K562 (cell line): Measurements from ENCODE around the gene NFYC. TPM values are rescaled to one million over a fixed set of nuclear protein-coding genes. Genes with fewer than 3 reads are reported as not detected.
A peak's percentile ranks its signal among the peaks of the same experiment; 100 is the strongest.

Source experiments
- CBFB ChIP-seq: sonication (generic); formaldehyde crosslinking; IDR thresholded peaks from 2 replicates; pipeline ENCODE4 v1.4.0; 2020; ENCODE audit warnings: mild to moderate bottlenecking, missing genetic modification reagents
- FOXJ3 ChIP-seq: sonication (generic); formaldehyde crosslinking; IDR thresholded peaks from 2 replicates; pipeline ENCODE4 v1.4.0; 2020; ENCODE audit warnings: mild to moderate bottlenecking, missing genetic modification reagents
- IFI16 ChIP-seq: fragments of 250-450 bp; sonication (Bioruptor Pico); IDR thresholded peaks from 2 replicates; pipeline ENCODE4 v2.1.2; 2022; ENCODE audit warnings: mild to moderate bottlenecking, inconsistent platforms
- IRF2 ChIP-seq: sonication (generic); formaldehyde crosslinking; IDR thresholded peaks from 2 replicates; pipeline ENCODE4 v1.8.1; 2022; ENCODE audit warnings: mild to moderate bottlenecking, missing genetic modification reagents
- MAFG ChIP-seq: fragments of 450-650 bp; conservative IDR thresholded peaks from 2 replicates; pipeline ENCODE4 v1.6.1; 2016; ENCODE audit warnings: missing genetic modification characterization, missing compliant biosample characterization
- MCM7 ChIP-seq, 2 experiments: fragments of 450-650 bp; IDR thresholded peaks; 2 replicates each; pipeline ENCODE4 v1.6.1; 2016 to 2018
- MYBL2 ChIP-seq, 2 experiments: fragments of 450-650 bp in 1 of 2; sonication (generic) in 1 of 2; formaldehyde crosslinking in 1 of 2; IDR thresholded peaks; 2 replicates each; pipeline versions ENCODE4 v1.6.1 to v1.8.1; 2017 to 2022; ENCODE audit warnings: borderline replicate concordance in 1 of 2, inconsistent platforms in 1 of 2, low read depth in 1 of 2, mild to moderate bottlenecking in 1 of 2, missing genetic modification reagents in 1 of 2, moderate library complexity in 1 of 2
- PRPF4 ChIP-seq: fragments of 200-400 bp; formaldehyde crosslinking; IDR thresholded peaks from one replicate; pipeline ENCODE4 v1.6.1; 2017; ENCODE audit warnings: low read length, low read depth, mild to moderate bottlenecking; ENCODE audit not compliant: insufficient read depth, poor library complexity, severe bottlenecking
- XRCC3 ChIP-seq: fragments of 450-650 bp; IDR thresholded peaks from 2 replicates; pipeline ENCODE4 v1.6.1; 2017; ENCODE audit warnings: mild to moderate bottlenecking, moderate library complexity
- ZBTB17 ChIP-seq: fragments of 450-650 bp; formaldehyde crosslinking; IDR thresholded peaks from 2 replicates; pipeline ENCODE4 v1.4.0; 2020; ENCODE audit warnings: mild to moderate bottlenecking
- ZNF124 ChIP-seq: sonication (generic); formaldehyde crosslinking; IDR thresholded peaks from 2 replicates; pipeline ENCODE4 v1.8.1; 2022; ENCODE audit warnings: missing genetic modification reagents
- ZNF232 ChIP-seq: sonication (generic); formaldehyde crosslinking; IDR thresholded peaks from 2 replicates; pipeline ENCODE4 v1.8.0; 2022; ENCODE audit warnings: mild to moderate bottlenecking, missing genetic modification reagents
- ZNF57 ChIP-seq: fragments of 450-650 bp; formaldehyde crosslinking; IDR thresholded peaks from 2 replicates; pipeline ENCODE4 v1.4.0; 2020; ENCODE audit warnings: mild to moderate bottlenecking, moderate library complexity
- polyA plus RNA-seq, 8 experiments: library from polyadenylated mRNA; depleted of rRNA in 4 of 8; stranded (reverse) in 5 of 8; unstranded in 3 of 8; fragments of >200 nt; fragmentation: Nextera tagmentation in 2 of 8; fragmentation: Illumina TruSeq in 1 of 8; extraction: Ambion mirVana in 2 of 8; extraction: Trizol in 1 of 8; gene quantifications; 2 replicates each; pipeline versions ENCODE4 v1.2.1 to v1.2.3, GENCODE V29; 2011 to 2014; ENCODE audit warnings: inconsistent platforms in 1 of 8, missing spikeins in 1 of 8
- total RNA-seq, 7 experiments: library from RNA; depleted of rRNA in 6 of 7; stranded (reverse); fragments of >200 nt in 6 of 7; fragmentation: Illumina TruSeq in 2 of 7; extraction: Trizol in 2 of 7; gene quantifications; 2 replicates each; pipeline versions ENCODE4 v1.2.1 to v1.2.3, GENCODE V29; 2011 to 2021; ENCODE audit warnings: low replicate concordance in 1 of 7
- TF ChIP-seq, protein P1 (sequence below): fragments of 450-650 bp; IDR thresholded peaks from 2 replicates; pipeline ENCODE4 v1.7.0; 2016; ENCODE audit warnings: borderline replicate concordance
- TF ChIP-seq, protein P2 (sequence below): fragments of 450-650 bp; IDR thresholded peaks from 2 replicates; pipeline ENCODE4 v1.6.1; 2016; ENCODE audit warnings: antibody characterized with exemption

Gene NFYC
- total and polyA plus RNA-seq, 9 of the 15 experiments (the other 6 are each of a cell fraction or from before 2014, with no cell fraction given): 4.8 to 59.8 (median 41.1) TPM

DNA sequence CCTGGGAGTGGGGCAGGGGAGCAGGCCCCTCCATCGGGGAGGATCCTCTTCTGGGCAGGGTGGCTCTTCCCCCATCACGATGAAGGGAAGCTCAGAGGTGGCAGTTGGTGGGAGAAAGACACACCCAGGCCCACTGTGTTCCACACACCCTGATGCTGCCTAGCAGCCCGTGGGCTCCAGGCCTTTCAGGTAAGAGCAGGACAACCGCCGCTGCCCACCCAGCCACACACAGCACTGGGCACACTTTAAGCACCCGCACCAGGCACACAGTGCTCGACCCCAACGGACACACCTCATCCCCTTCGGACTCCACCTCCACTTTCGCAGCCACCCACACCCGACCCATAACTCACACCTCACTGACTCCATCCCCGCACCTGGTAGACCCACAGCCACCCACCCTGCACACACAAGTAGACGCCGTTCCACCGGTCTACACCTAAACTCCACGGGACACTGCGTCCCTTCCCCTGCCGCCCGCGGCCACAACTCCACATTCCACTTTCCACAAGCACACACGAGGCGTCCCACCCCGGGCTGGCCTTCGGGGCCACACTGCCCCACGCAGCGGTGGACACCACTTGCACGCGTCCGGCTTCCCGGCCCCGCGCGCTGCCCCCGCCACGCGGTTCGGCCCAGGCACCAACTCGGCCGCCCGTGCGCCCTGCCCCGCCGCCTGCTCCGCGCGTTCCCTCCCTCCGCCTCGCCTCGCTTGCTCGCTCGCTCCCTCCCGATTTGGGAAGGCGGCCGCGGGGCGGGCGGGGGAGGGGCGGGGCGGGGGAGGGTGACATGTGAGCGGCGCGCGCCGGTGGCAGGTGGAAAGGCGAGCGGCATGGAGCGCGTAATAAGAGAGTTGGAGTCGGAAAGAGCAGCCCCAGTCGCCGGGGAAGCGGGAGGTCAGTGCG, 91.7 kb downstream of the NFYC start, which contains the start of gene KCNQ4 (continued):
- TF ChIP-seq ZBTB17 (CRISPR knock-in tag) (0 out of 2 replicates have a peak, but pooled peaks have one; percentile 29), ZNF124 (CRISPR knock-in tag) (0 out of 2 replicates have a peak, but pooled peaks have one; percentile 49), ZNF232 (CRISPR knock-in tag) (peak; percentile 81), MYBL2 (IDR thresholded peaks at IDR 0.05; ENCODE audit: low read depth) (no peak), MYBL2 (CRISPR knock-in tag; IDR thresholded peaks at IDR 0.05; ENCODE audit: borderline replicate concordance) (peak; percentile 26; the same call in 1 of the 2 replicates), PRPF4 (no peak), ZNF57 (CRISPR knock-in tag) (no peak), FOXJ3 (CRISPR knock-in tag) (no peak), IRF2 (CRISPR knock-in tag) (peak; percentile 90), MAFG (tag) (no peak), IFI16 (CRISPR knock-in tag) (no peak), XRCC3 (no peak), MCM7 (IDR thresholded peaks at IDR 0.05) (no peak), CBFB (no peak)
- TF ChIP-seq, protein P1, sequence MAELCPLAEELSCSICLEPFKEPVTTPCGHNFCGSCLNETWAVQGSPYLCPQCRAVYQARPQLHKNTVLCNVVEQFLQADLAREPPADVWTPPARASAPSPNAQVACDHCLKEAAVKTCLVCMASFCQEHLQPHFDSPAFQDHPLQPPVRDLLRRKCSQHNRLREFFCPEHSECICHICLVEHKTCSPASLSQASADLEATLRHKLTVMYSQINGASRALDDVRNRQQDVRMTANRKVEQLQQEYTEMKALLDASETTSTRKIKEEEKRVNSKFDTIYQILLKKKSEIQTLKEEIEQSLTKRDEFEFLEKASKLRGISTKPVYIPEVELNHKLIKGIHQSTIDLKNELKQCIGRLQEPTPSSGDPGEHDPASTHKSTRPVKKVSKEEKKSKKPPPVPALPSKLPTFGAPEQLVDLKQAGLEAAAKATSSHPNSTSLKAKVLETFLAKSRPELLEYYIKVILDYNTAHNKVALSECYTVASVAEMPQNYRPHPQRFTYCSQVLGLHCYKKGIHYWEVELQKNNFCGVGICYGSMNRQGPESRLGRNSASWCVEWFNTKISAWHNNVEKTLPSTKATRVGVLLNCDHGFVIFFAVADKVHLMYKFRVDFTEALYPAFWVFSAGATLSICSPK: no peak
- TF ChIP-seq, protein P2, sequence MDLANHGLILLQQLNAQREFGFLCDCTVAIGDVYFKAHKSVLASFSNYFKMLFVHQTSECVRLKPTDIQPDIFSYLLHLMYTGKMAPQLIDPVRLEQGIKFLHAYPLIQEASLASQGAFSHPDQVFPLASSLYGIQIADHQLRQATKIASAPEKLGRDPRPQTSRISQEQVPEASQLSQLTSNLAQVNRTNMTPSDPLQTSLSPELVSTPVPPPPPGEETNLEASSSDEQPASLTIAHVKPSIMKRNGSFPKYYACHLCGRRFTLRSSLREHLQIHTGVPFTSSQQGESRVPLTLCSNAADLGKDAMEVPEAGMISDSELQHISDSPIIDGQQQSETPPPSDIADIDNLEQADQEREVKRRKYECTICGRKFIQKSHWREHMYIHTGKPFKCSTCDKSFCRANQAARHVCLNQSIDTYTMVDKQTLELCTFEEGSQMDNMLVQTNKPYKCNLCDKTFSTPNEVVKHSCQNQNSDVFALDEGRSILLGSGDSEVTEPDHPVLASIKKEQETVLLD: peak; percentile 61; the same call in 1 of the 2 replicates
